ENCODE measurements around the gene FLNB.
"Not testable (repeated sequence)": the region's sequence is repeated elsewhere in the genome, so short reads cannot be mapped to it uniquely, and the experiment has no call there.

The FLNB gene

GRCh38 chr3:57982561-57983243 lies 25.5 kb upstream of the FLNB start:
- DNase-seq (ENCODE audit: low spot score), result peak; percentile 18

DNA sequence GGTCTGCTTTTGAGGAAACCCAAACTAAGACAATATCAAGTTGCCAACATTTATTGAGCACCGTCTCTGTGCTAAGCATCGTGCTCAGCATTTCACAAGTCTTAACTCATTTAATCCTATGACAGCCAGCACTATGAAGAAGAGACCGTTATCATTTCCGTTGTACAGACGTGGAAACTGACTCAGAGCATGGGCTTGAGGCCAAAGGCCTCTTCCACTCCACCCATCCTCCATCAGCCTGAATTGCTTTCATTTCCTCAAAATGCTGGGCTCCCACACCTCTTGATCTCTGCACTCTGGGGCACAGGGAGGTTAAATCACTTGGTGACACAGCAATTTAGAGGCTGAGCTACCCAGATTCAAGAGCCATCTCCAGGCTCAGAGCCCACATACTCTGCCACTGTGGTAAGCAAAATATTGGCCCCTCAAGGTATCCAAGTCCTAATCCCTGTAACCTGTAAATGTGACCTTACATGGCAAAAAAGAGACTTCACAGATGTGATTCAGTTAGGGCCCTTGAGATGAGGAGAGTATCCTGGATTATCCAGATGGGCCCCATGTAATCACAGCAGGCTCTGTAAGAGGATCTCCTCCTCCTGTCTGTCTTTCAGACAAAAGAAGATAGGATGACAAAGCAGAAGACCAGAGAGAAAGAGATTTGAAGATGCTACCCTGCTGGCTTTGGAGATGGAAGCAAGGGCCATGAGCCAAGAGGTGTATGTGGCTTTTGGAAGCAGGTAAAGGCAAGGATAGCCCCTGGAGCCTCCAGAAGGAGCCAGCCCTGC lies 24.3 kb upstream of the FLNB start:
- DNase-seq (ENCODE audit: low spot score), result peak; percentile 86

DNA sequence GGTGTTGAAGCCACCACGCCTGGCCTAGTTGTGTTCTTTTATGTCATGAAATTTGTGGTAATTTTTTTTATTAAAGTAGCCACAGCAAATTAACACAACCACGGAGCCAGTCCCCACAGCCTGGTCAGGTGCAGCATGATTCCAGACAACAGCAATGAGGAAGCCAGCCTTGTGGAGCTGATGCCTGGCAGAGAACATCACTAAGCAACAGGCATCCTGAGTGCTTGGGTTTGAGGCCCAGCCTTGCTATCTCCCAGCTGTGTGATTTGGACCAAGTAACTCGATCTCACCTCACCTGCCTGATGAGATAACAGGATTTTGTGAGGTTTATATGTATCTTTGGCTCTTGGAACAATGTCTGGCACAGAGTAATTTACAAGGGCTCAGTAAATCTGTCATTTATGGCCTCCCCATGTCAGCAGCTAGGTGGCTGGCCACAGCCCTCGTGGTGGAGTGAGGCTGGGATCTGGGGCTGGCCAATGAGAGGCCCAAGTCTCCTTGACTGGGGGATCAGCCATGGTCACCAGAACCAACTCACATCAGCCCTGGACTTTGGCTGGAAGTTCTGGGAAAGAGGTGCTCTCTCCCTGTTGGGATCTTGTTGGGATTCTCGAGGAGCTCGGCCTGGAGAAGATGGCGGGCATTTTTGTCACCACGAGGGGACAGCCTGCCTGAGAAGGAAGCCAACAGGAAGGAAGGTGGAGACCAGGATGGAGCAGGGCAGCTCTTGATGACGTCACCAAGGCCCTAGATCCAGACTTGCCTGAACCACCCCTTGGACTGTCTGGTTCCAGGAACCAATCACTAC lies 22.8 kb upstream of the FLNB start:
- no peak for DNase-seq (ENCODE audit: low spot score)

GRCh38 chr3:57985984-57986246 lies 22.3 kb upstream of the FLNB start:
- DNase-seq (ENCODE audit: low spot score), result no peak

DNA sequence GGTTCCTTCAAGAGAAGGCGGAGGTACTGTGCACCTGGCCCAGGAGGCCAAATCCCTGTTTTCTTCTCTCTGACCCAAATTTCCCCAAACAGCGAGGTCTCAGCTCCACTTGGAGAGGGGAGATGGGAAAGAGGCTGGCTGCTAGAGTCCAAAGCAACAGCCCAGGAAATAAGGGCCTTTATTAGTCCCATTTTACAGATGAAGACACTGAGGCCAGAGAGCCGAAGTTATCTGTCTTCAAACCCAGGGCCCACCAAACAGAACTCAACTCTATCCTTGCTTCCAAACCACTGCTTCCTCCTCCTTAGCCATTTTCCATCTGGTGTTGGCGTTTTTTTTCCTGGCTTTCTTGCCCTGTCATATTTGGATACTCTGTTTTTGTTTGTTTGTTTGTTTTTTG lies 22.0 kb upstream of the FLNB start:
- DNase-seq (ENCODE audit: low spot score), result no peak

DNA sequence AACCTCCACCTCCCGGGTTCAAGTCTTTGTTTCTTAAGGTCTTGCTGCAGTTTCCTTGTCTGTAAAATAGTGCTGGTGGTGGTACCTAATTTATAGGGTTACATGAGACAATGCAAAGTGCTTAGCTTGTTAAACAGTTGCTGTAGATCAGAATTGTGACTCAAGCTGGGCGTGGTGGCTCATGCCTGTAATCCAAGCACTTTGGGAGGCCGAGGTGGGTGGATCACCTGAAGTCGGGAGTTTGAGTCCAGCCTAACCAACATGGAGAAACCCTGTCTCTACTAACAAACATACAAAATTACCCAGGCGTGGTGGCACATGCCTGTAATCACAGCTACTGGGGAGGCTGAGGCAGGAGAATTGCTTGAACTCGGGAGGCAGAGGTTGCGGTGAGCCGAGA lies 19.0 kb upstream of the FLNB start:
- not testable (repeated sequence) for DNase-seq (ENCODE audit: low spot score)

DNA sequence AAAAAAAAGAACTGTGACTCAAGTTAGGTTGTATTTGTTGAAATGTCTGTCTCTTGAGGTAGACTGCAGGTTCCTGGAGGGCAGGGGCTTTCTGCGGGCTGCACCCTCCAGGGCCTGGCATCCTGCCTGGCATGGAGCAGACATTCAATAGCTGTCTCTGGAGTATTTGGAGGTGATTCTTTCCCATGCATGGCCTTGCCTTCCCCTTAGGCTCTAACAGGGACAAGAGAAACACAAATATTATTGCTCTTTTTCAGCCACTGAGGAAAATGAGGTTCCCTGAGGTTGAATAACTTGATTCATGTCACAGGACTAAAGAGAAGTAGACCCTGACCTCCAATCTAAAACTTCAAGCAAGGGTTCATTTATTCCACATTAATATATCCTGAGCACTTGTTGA lies 18.6 kb upstream of the FLNB start:
- no peak for DNase-seq (ENCODE audit: low spot score)

DNA sequence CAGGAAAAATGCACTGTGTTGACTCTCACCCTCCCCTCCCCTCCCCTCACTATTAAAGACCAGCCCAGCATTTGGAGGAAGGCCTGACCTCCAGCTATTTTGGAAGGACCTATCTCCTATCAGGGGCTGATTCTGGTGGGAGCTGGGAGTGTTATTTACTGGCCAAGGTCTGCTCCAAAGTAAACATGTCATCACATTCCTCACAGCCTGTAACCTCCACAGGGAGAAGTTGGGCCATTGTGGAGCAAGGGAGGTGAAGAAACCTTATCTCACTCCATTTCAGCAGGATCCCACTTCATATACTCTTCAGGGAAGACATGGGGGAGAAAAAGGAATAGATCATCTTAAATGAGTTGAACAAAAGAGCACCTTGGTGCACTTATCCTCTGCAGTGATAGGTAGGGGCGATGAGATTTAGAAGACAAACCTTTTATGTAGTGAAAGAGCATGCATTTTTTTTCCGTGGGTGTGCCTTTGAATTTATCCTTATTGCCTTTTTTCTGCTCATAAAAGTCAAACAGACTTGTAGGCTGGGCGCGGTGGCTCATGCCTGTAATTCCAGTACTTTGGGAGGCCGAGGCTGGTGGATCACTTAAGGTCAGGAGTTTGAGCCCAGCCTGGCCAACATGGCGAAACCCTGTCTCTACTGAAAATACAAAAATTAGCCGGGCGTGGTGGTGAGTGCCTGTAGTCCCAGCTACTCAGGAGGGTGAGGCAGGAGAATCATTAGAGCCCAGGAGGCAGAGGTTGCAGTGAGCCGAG lies 15.6 kb upstream of the FLNB start:
- no peak for DNase-seq (ENCODE audit: low spot score)

DNA sequence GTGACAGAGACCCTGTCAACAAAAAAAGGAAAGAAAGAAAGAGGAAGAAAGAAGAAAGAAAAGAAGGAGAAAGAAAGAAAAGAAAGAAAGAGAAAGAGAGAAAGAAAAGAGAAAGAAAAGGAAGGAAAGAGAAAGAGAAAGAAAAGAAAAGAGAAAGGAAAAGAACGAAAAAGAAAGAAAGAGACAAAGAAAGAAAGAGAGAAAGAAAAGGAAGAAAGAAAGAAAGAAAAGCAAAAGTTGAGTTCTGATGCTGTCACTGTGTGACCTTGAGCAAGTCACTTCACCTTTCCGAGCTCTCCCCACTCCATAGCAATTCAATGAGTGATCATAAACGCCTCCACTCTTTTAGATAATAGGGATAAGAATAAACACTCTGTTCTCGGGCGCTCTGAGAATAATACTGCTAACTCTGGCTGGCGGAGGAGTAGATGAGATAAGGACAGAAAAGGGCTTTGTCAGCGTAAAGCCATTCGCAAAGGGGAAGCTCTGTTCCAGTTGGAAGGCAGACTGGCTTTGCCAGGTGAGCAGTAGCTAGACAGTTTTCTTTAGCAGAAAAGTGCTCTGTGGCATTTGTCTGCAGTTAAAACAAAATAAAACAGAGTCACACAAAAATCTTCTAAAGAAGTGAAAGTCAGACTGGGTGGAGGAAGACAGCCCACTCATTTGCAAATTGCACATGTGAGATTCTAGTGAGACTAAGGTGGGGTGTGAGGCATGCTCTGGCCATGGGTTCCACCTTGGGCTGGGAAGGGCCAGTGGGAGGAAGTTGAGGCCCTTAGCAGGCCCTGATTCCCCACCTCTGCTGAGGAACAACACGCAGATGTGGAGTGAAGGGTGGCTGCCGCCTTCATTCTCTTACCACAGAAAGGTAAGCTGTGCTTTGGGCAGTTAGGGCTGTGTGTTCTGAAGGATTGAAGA lies 9.6 kb upstream of the FLNB start:
- no peak for DNase-seq (ENCODE audit: low spot score)

DNA sequence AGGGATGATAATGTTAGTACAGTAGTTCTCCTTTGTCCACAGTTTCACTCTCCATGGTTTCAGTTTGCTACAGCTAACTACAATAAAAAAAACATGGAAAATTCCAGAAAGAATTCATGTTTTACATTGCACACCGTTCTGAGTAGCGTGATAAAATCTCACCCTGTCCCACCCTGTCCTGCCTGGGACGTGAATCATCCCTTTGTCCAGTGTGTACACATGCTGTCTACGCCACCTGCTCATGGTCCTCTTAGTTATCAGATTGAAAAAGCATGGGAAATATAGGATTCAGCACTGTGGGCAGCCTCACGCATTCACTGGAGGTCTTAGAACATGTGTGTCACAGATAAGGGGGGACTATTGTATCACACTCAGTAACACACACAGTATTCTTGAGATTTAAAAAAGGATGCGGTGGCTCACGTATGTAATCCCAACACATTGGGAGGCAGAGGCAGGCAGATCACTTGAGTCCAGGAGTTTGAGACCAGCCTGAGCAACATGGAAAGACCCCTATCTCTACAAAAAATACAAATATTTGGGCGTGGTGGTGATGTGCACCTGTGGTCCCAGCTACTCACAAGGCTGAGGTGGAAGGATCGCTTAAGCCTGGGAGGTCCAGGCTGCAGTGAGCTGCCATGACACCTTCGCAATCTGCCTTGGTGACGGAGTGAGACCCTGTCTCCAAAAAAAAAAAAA lies 8.7 kb upstream of the FLNB start:
- no peak for DNase-seq (ENCODE audit: low spot score)

DNA sequence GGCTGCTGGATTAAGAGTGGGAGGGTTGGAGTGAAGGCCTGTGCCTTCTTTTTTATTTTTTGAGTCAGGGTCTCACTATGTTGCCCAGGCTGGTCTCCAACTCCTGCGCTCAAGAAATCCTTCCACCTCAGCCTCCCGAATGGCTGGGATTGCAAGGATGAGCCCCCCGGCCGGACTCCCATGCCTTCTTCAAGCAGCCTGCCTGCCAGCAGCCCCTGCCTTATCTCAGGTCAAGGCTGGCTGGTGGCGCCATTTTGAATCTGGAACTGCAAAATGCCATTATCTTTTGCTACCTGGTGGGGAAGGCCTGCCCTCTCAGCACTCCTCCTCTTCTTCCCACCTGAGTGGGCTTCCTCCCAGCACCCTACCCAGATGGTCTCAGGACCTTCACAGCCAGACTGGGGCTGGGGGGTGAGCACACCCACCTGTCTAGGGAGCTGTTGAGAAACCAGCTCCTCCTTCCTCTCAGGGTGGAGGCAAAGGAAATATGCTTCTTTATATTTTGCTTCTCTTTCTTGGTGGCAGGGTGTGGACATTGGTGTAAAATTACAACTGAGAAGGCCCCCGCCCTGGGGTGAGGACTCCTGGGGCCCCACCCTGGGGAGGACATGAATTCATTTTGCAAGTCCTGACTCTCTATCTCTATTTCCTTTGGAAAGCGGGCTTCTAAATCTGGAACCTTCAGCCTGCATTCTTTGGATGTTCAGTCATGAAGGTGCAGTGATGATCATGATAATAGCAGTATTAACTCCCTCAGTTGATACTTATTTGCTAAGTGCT lies 7.7 kb upstream of the FLNB start:
- DNase-seq (ENCODE audit: low spot score), result no peak

GRCh38 chr3:58001086-58001467 lies 7.1 kb upstream of the FLNB start:
- DNase-seq (ENCODE audit: low spot score), result no peak

DNA sequence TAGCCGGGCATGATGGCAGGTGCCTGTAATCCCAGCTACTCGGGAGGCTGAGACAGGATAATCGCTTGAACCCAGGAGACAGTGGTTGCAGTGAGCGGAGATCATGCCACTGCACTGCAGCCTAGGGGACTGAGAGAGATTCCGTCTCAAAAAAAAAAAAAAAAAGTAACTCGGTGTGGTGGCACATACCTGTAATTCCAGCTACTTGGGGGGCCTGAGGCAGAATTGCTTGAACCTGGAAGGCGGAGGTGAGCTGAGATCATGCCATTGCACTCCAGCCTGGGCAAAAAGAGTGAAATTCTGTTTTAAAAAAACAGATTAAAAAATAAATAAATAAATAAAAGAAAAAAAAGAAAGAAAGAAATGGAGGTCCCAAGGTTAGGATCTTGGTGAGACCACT lies 6.2 kb upstream of the FLNB start:
- no peak for DNase-seq (ENCODE audit: low spot score)

DNA sequence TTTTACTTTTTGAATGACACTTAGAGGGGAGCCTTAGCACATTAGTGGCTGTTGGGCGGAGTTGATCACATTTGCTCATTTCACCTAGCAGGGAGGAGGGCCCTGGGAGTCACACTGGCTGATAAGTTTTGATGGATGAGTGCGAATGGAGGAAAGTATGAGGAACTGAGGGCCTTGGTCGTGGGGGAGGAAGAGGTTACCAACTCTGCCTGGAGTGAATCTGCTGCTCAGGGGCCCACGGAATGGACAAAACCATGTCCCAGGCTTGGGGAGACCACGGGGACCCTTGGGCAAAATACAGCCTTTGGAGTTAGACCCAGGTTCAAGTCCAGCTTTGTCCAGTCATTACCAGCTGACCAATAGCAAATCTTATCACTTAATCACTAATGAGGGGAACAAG lies 5.1 kb upstream of the FLNB start:
- no peak for DNase-seq (ENCODE audit: low spot score)

- no peak for DNase-seq (ENCODE audit: low spot score)
Observed at GRCh38 chr3:58004973-58005372, 3.2 kb upstream of the FLNB start.

DNA sequence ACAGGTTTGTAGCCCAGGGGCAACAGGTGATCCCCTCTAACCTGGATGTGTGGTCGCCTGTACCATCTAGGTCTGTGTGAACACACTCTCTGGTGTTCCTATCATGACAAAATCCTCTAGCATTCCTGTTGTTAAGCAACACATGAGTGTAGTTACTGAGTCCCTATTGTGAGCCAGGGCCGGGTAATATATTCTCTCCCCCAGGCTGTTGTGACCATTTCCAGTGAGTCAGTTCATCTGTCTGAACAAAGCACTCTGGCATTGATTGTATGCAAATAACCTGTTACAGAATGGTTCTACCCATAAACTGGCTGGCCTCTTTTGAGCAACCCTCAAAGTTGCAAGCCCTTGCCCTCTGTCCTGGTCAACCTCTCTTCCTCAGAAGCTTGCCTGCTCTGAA lies 2.6 kb upstream of the FLNB start:
- no peak for DNase-seq (ENCODE audit: low spot score)

- no peak for DNase-seq (ENCODE audit: low spot score)
Observed at GRCh38 chr3:58006661-58007060, 1.6 kb upstream of the FLNB start.

DNA sequence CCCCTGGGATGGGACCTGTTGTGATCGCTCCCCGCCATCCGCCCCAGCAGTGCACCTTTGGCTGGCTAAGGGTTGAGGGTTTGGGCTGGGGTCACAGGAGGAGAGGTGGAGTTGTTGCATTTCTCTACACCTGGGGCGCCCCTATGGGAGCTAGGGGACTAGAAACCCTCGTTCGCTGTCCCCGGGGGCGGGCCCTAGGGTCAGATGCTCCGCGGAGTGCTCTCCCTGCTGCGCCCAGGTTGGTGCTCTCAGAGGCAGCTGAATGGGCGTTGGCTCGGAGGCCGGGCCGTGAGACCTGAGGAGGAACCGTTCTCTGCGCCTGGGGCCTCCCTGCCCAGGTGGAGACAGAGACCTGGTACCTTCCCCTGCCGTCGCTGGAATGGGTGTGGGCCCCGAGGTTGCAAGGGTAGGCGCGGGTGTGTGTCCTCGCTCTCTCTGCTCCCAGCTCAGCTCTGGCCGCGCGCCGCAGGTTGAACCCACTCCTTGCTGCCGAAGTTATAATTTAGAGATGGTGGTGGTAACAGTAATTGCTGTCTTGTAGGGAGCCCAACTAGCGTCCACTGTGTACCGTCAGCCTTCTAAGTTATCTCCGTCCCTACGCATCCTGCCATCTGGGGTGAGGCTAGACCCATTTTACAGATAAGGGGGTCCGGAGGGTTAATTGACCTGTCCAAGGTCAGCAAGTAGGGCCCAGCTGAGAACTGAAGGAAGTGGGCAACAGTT lies 965 bp downstream of the FLNB start:
- peak; percentile 28 for DNase-seq (ENCODE audit: low spot score)

All from NAMALWA (cell line).